Naive thymus-derived CD4-positive, alpha-beta T cell (primary cell): ENCODE results near the gene ACTL9. TPM values are rescaled to one million over a fixed set of nuclear protein-coding genes. Genes with fewer than 3 reads are reported as not detected.
A peak's percentile ranks its signal among the peaks of the same experiment; 100 is the strongest.

ENCODE experiments used
- ATAC-seq: fragments of 150-1000 bp; cut with Tn5 transposase; 2 replicates; pipeline ENCODE4 v1.10.0; 2021; ENCODE audit warnings: mild to moderate bottlenecking, moderate library complexity
- CTCF ChIA-PET: fragments of 350-600 bp; sonication (Branson Sonifier 250); formaldehyde crosslinking; loops from one replicate; lab custom pipeline; 2021; ENCODE audit warnings: antibody characterized with exemption; lab: Charles Lee
- POLR2A ChIA-PET: fragments of 350-600 bp; sonication (Branson Sonifier 250); formaldehyde crosslinking; loops from one replicate; lab custom pipeline; 2021; ENCODE audit warnings: antibody characterized with exemption, inconsistent platforms; lab: Charles Lee
- DNase-seq, 9 donors: peaks; one replicate each; pipeline versions ENCODE4 v3.0.0 to v3.0.0-alpha.2; 2020 to 2022; ENCODE audit warnings: mixed read lengths in 1 of 9
- H3K27ac ChIP-seq: one replicate; pipeline ENCODE4 v1.7.0; 2013; ENCODE audit warnings: mild to moderate bottlenecking, low read depth, low read length, moderate library complexity
- H3K27me3 ChIP-seq, 2 donors: one replicate each; pipeline ENCODE4 v1.7.0; 2013; ENCODE audit warnings: low read length in 2 of 2, mild to moderate bottlenecking in 2 of 2, moderate library complexity in 2 of 2; ENCODE audit not compliant: control insufficient read depth in 2 of 2, insufficient read depth in 2 of 2
- H3K36me3 ChIP-seq, 3 experiments: 1 replicate in 2 of 3; 2 replicates in 1 of 3; pipeline ENCODE4 v1.7.0; 2013; ENCODE audit warnings: low read length in 3 of 3, mild to moderate bottlenecking in 3 of 3, moderate library complexity in 1 of 3; ENCODE audit not compliant: insufficient read depth in 3 of 3, control insufficient read depth in 2 of 3
- H3K4me1 ChIP-seq, 2 donors: one replicate each; pipeline ENCODE4 v1.7.0; 2013; ENCODE audit warnings: low read length in 2 of 2, mild to moderate bottlenecking in 2 of 2, moderate library complexity in 1 of 2; ENCODE audit not compliant: control insufficient read depth in 2 of 2, insufficient read depth in 2 of 2
- H3K4me3 ChIP-seq: 2 replicates; pipeline ENCODE4 v1.7.0; 2013; ENCODE audit warnings: mild to moderate bottlenecking, low read length
- H3K9me3 ChIP-seq, 3 experiments: 1 replicate in 2 of 3; 2 replicates in 1 of 3; pipeline ENCODE4 v1.7.0; 2013; ENCODE audit warnings: low read length in 3 of 3; ENCODE audit not compliant: control insufficient read depth in 2 of 3
- H3K27ac Mint-ChIP-seq, 9 donors: one replicate each; pipeline ENCODE4 v1.8.0; 2020 to 2022; ENCODE audit warnings: mixed read lengths in 9 of 9, mild to moderate bottlenecking in 8 of 9, moderate library complexity in 5 of 9, inconsistent platforms in 2 of 9
- H3K27me3 Mint-ChIP-seq, 5 donors: one replicate each; pipeline ENCODE4 v1.8.0; 2021 to 2022; ENCODE audit warnings: mixed read lengths in 5 of 5, mild to moderate bottlenecking in 1 of 5
- H3K36me3 Mint-ChIP-seq, 5 donors: one replicate each; pipeline ENCODE4 v1.8.0; 2020 to 2022; ENCODE audit warnings: mixed read lengths in 5 of 5, mild to moderate bottlenecking in 3 of 5, inconsistent platforms in 1 of 5
- H3K4me1 Mint-ChIP-seq, 7 donors: one replicate each; pipeline ENCODE4 v1.8.0; 2020 to 2022; ENCODE audit warnings: mixed read lengths in 7 of 7, mild to moderate bottlenecking in 3 of 7, inconsistent platforms in 1 of 7
- H3K4me3 Mint-ChIP-seq, 10 donors: one replicate each; pipeline ENCODE4 v1.8.0; 2020 to 2022; ENCODE audit warnings: mild to moderate bottlenecking in 10 of 10, mixed read lengths in 10 of 10, moderate library complexity in 6 of 10, inconsistent platforms in 2 of 10
- H3K9me3 Mint-ChIP-seq, 11 donors: one replicate each; pipeline ENCODE4 v1.8.0; 2020 to 2022; ENCODE audit warnings: mixed read lengths in 11 of 11, mild to moderate bottlenecking in 4 of 11, inconsistent platforms in 1 of 11, moderate library complexity in 1 of 11
- intact Hi-C, 2 donors: fragments of 100-400 bp; cut with micrococcal nuclease; formaldehyde crosslinking; loops; one replicate each; pipeline ENCODE4 v1.15.1; 2023
- polyA plus RNA-seq, 2 donors: library from polyadenylated mRNA; unstranded; fragments of 300-500 nt; fragmentation: Illumina TruSeq; gene quantifications; one replicate each; pipeline ENCODE4 v1.2.3, GENCODE V29; 2021
- total RNA-seq, 6 experiments: library from RNA in 5 of 6; stranded (reverse) in 5 of 6; gene quantifications; 1 replicate in 5 of 6; 2 replicates in 1 of 6; pipeline ENCODE4 v1.2.3 and lab custom pipeline; 2021 to 2026

Gene ACTL9
- total and polyA plus RNA-seq, 7 experiments from 2014 or later: not detected

DNA sequence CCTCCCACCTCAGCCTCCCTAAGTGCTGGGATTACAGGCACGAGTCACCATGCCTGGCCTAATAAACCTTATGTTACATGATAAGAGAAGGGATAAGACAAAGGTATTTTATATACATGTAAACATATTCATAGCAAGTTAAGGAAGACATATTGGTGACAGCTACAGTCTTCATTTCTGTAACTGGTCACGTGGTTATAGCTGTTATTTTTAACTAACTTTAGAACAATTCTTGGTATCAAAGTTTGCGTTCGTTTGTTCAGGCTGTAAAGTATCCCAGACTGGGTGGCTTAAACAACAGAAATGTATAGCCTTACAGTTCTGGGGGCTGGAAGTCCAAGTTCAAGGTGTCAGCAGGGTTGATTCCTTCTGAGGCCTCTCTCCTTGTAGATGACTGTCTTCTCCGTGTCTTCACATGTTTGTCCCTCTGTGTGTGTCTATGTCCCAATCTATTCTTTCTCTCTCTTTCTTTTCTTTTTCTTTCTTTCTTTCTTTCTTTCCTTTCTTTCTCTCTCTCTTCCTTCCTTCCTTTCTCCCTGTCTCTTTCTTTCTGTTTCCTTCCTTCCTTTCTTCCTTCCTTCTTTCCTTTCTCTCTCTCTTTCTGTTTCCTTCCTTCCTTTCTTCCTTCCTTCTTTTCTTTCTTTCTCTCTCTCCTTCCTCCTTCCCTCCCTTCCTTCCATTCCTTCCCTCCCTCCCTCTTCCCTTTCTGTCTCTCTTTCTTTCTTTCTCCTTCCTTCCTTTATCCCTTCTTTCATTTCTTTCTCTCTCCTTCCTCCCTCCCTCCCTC is 7.6 kb downstream of the ACTL9 start:
- Histone ChIP-seq H3K4me1 (peaks cover 0 to 8% of the 10 kb centered on the region in 2 donors), H3K9me3 (no peaks in the 10 kb centered on the region), H3K4me3 (no peak overlapping the region), H3K27ac (no peak overlapping the region), H3K27me3 (peaks cover 0 to 4% of the 10 kb centered on the region in 2 donors), H3K36me3 (no peaks in the 10 kb centered on the region)
- ChIA-PET POLR2A (no interaction called here), CTCF (interaction anchor here (0.6 kb wide), 1 partner anchor 19 kb away, joined by 3 read pairs; no protein-coding TSS in a partner anchor)
- Mint-ChIP-seq H3K27ac (peak overlapping the region in 2 of 9 donors; percentile 22 to 27), H3K9me3 (peaks cover 0 to 1% (median 0%) of the 10 kb centered on the region in 11 donors), H3K4me3 (no peak overlapping the region), H3K36me3 (no peaks in the 10 kb centered on the region), H3K27me3 (peaks cover 0 to 27% (median 13%) of the 10 kb centered on the region in 5 donors), H3K4me1 (peaks cover 0 to 14% (median 6%) of the 10 kb centered on the region in 7 donors)
- intact Hi-C loops: loop anchor here in 1 of 2 donors (10.0 kb wide), 2 partner anchors 106 to 144 kb away; partner anchors contain the start of genes MBD3L1 and ZNF558
- ATAC-seq (no peak), DNase-seq (no peak)

DNA sequence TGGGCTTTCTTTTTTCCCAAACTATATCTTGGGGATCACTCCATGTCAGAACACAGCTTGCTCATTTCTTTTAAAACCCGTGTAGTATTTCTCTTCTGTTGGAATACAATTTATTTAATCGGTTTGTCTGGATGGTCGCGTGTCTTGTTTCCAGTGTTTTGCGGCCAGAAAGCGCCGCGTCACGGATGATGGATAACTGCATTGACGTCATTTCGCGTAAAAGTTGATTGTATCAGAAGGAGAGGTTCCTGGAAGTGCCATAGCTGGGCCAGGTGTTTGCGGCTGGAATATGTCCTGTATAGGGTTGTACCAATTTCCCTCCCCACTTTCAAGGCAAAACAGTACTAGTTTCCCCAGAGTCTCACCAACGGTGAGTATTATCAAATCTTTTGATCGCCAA is 9.7 kb downstream of the ACTL9 start:
- no peak overlapping the region for H3K27ac ChIP-seq
- Mint-ChIP-seq H3K4me3 (no peak overlapping the region), H3K4me1 (peaks cover 0 to 9% (median 0%) of the 10 kb centered on the region in 7 donors), H3K36me3 (no peaks in the 10 kb centered on the region), H3K27ac (no peak overlapping the region), H3K9me3 (peaks cover 0 to 1% (median 0%) of the 10 kb centered on the region in 11 donors), H3K27me3 (peaks cover 0 to 24% (median 13%) of the 10 kb centered on the region in 5 donors)
- H3K27me3 ChIP-seq: peaks cover 0 to 4% of the 10 kb centered on the region in 2 donors
- no peaks in the 10 kb centered on the region for H3K36me3 ChIP-seq
- ATAC-seq: no peak
- no peaks in the 10 kb centered on the region for H3K4me1 ChIP-seq
- ChIA-PET CTCF (no interaction called here), POLR2A (no interaction called here)
- H3K9me3 ChIP-seq: no peaks in the 10 kb centered on the region
- H3K4me3 ChIP-seq: no peak overlapping the region
- intact Hi-C loops: no loop called here
- no peak for DNase-seq

- Mint-ChIP-seq H3K36me3 (peaks cover 0 to 3% (median 0%) of the 10 kb centered on the region in 5 donors), H3K27me3 (peaks cover 0 to 14% (median 6%) of the 10 kb centered on the region in 5 donors), H3K4me3 (no peak overlapping the region), H3K27ac (no peak overlapping the region), H3K9me3 (peaks cover 0 to 7% (median 0%) of the 10 kb centered on the region in 11 donors), H3K4me1 (peaks cover 0 to 16% (median 0%) of the 10 kb centered on the region in 7 donors)
- intact Hi-C loops: no loop called here
- CTCF ChIA-PET: no interaction called here
- POLR2A ChIA-PET: no interaction called here
- H3K9me3 ChIP-seq: no peaks in the 10 kb centered on the region
- H3K4me3 ChIP-seq: no peak overlapping the region
- H3K27ac ChIP-seq: no peak overlapping the region
- H3K36me3 ChIP-seq: no peaks in the 10 kb centered on the region
- DNase-seq: no peak
- no peaks in the 10 kb centered on the region for H3K27me3 ChIP-seq
- ATAC-seq: no peak
- H3K4me1 ChIP-seq: no peaks in the 10 kb centered on the region
Observed at GRCh38 chr19:8686549-8686948, 12.0 kb downstream of the ACTL9 start.

GRCh38 chr19:8684001-8684902 is 14.3 kb downstream of the ACTL9 start:
- ChIA-PET CTCF (no interaction called here), POLR2A (no interaction called here)
- H3K27me3 ChIP-seq: no peaks in the 10 kb centered on the region
- intact Hi-C loops: no loop called here
- H3K4me1 ChIP-seq: no peaks in the 10 kb centered on the region
- Mint-ChIP-seq H3K27ac (peak overlapping the region in 1 of 9 donors; percentile 33), H3K36me3 (peaks cover 0 to 5% (median 0%) of the 10 kb centered on the region in 5 donors), H3K27me3 (peaks cover 0 to 11% (median 5%) of the 10 kb centered on the region in 5 donors), H3K4me3 (no peak overlapping the region), H3K4me1 (peaks cover 0 to 29% (median 0%) of the 10 kb centered on the region in 7 donors), H3K9me3 (peaks cover 0 to 10% (median 0%) of the 10 kb centered on the region in 11 donors)
- H3K9me3 ChIP-seq: no peaks in the 10 kb centered on the region
- no peak overlapping the region for H3K4me3 ChIP-seq
- H3K36me3 ChIP-seq: no peaks in the 10 kb centered on the region
- H3K27ac ChIP-seq: no peak overlapping the region
- ATAC-seq: no peak
- no peak for DNase-seq

GRCh38 chr19:8682931-8683330 is 15.7 kb downstream of the ACTL9 start:
- peaks cover 0 to 29% (median 2%) of the 10 kb centered on the region in 7 donors for H3K4me1 Mint-ChIP-seq
- ChIA-PET POLR2A (no interaction called here), CTCF (no interaction called here)
- H3K4me1 ChIP-seq: no peaks in the 10 kb centered on the region
- H3K9me3 Mint-ChIP-seq: peaks cover 0 to 18% (median 5%) of the 10 kb centered on the region in 11 donors
- no peak for DNase-seq
- no peak overlapping the region for H3K27ac Mint-ChIP-seq
- H3K27me3 Mint-ChIP-seq: peaks cover 0 to 4% (median 0%) of the 10 kb centered on the region in 5 donors
- H3K36me3 Mint-ChIP-seq: peaks cover 0 to 12% (median 5%) of the 10 kb centered on the region in 5 donors
- peak overlapping the region in 1 of 10 donors; percentile 1 for H3K4me3 Mint-ChIP-seq
- no peak overlapping the region for H3K27ac ChIP-seq
- H3K4me3 ChIP-seq: no peak overlapping the region
- H3K9me3 ChIP-seq: no peaks in the 10 kb centered on the region
- intact Hi-C loops: no loop called here
- H3K36me3 ChIP-seq: no peaks in the 10 kb centered on the region
- no peaks in the 10 kb centered on the region for H3K27me3 ChIP-seq
- no peak for ATAC-seq

GRCh38 chr19:8682472-8682871 is 16.1 kb downstream of the ACTL9 start:
- Mint-ChIP-seq H3K9me3 (peaks cover 0 to 21% (median 5%) of the 10 kb centered on the region in 11 donors), H3K36me3 (peaks cover 0 to 14% (median 7%) of the 10 kb centered on the region in 5 donors), H3K4me1 (peaks cover 0 to 29% (median 3%) of the 10 kb centered on the region in 7 donors), H3K27me3 (peaks cover 0 to 4% (median 0%) of the 10 kb centered on the region in 5 donors), H3K27ac (peak overlapping the region in 1 of 9 donors; percentile 38), H3K4me3 (peak overlapping the region in 1 of 10 donors; percentile 1)
- POLR2A ChIA-PET: no interaction called here
- Histone ChIP-seq H3K27me3 (no peaks in the 10 kb centered on the region), H3K4me3 (no peak overlapping the region), H3K27ac (no peak overlapping the region), H3K36me3 (no peaks in the 10 kb centered on the region), H3K4me1 (no peaks in the 10 kb centered on the region), H3K9me3 (no peaks in the 10 kb centered on the region)
- CTCF ChIA-PET: no interaction called here
- DNase-seq (no peak), ATAC-seq (no peak)
- intact Hi-C loops: no loop called here
